C1 segment of cervical spinal cord (tissue), 14 donors: Measurements from ENCODE around the gene MAG.

Source experiments
- DNase-seq, 14 donors: peaks; one replicate each; lab custom pipeline; 2025; lab: John Stamatoyannopoulos, UW

MAG gene

GRCh38 chr19:35360880-35361420, 69.0 kb downstream of the MAG start:
- DNase-seq = no peak

GRCh38 chr19:35362261-35363000, 70.5 kb downstream of the MAG start:
- DNase-seq = no peak

- DNase-seq = no peak
Measured at GRCh38 chr19:35363001-35363590, 71.1 kb downstream of the MAG start.
